Thyroid gland (tissue), 4 donors: ENCODE results near the gene CEACAM1. TPM values are rescaled to one million over a fixed set of nuclear protein-coding genes. Genes with fewer than 3 reads are reported as not detected.

Experiments used
- DNase-seq, 2 donors: peaks; one replicate each; pipeline ENCODE4 v3.0.0-alpha.2; 2019
- H3K27ac ChIP-seq, 3 donors: fragments of 200-600 bp; sonication (generic); 1 replicate in 2 of 3; 2 replicates in 1 of 3; pipeline ENCODE4 v1.5.1; 2016 to 2019; ENCODE audit warnings: mild to moderate bottlenecking in 1 of 3, moderate library complexity in 1 of 3
- H3K27me3 ChIP-seq: fragments of 200-600 bp; sonication (generic); one replicate; pipeline ENCODE4 v1.5.1; 2019
- H3K36me3 ChIP-seq, 2 donors: fragments of 200-600 bp; sonication (generic); one replicate each; pipeline ENCODE4 v1.5.1; 2016 to 2019
- H3K4me1 ChIP-seq, 2 donors: fragments of 200-600 bp; sonication (generic); one replicate each; pipeline ENCODE4 v1.5.1; 2017 to 2019
- H3K4me3 ChIP-seq, 3 donors: fragments of 200-600 bp; sonication (generic); replicated peaks in 1 of 3; 1 replicate in 2 of 3; 2 replicates in 1 of 3; pipeline ENCODE4 v1.5.1; 2016; ENCODE audit warnings: mild to moderate bottlenecking in 1 of 3
- H3K9me3 ChIP-seq: fragments of 200-600 bp; sonication (generic); one replicate; pipeline ENCODE4 v1.5.1; 2017
- CTCF ChIP-seq, 6 experiments: fragments of 200-600 bp in 3 of 6; fragments of 450-650 bp in 3 of 6; sonication (generic) in 3 of 6; IDR thresholded peaks; one replicate each; pipeline ENCODE4 v1.5.1; 2016 to 2019; ENCODE audit warnings: antibody characterized with exemption in 6 of 6, mild to moderate bottlenecking in 2 of 6, inconsistent platforms in 1 of 6, moderate library complexity in 1 of 6
- POLR2A ChIP-seq, 2 donors: fragments of 450-650 bp; IDR thresholded peaks; one replicate each; pipeline ENCODE4 v1.6.1; 2017; ENCODE audit warnings: antibody characterized with exemption in 2 of 2, mild to moderate bottlenecking in 2 of 2, moderate library complexity in 1 of 2
- WGBS, 2 donors: methylation state at CpG; one replicate each; pipeline ENCODE4 v1.1.5; 2017; 5-methylcytosine and 5-hydroxymethylcytosine counted together
- intact Hi-C: fragments of 100-400 bp; cut with DNase I; formaldehyde crosslinking; loops from one replicate; pipeline ENCODE4 v1.15.1; 2023
- total RNA-seq, 4 donors: library from RNA; depleted of rRNA; stranded (reverse); fragments of >200 nt; gene quantifications; one replicate each; pipeline ENCODE4 v1.2.3, GENCODE V29; 2016

Gene CEACAM1
- total RNA-seq, 4 donors from 2014 or later, result 2.1 to 21.5 (median 3.6) TPM

- 55 to 67% methylated on average over 4 of the region's 4 CpGs for WGBS, 2 donors
- intact Hi-C loops, result no loop called here
These were observed 20.3 kb upstream of the CEACAM1 start for GRCh38 chr19:42548552-42548951.

GRCh38 chr19:42547929-42548328, 19.6 kb upstream of the CEACAM1 start:
- DNase-seq, result no peak
- H3K27ac ChIP-seq, result no peak overlapping the region
- WGBS, 2 donors, result 45 to 83% methylated on average over 2 of the region's 2 CpGs

More at GRCh38 chr19:42548552-42548951, 20.3 kb upstream of the CEACAM1 start:
- H3K36me3 ChIP-seq, result no peaks in the 10 kb centered on the region
- H3K9me3 ChIP-seq, result no peaks in the 10 kb centered on the region
- DNase-seq, result no peak
- no peak overlapping the region for H3K4me3 ChIP-seq
- H3K4me1 ChIP-seq, result no peaks in the 10 kb centered on the region
- no peak overlapping the region for H3K27ac ChIP-seq
- TF ChIP-seq CTCF (IDR thresholded peaks at IDR 0.05) (no peak), POLR2A (IDR thresholded peaks at IDR 0.05) (no peak)
- no peaks in the 10 kb centered on the region for H3K27me3 ChIP-seq

GRCh38 chr19:42546831-42547500, 18.7 kb upstream of the CEACAM1 start:
- Histone ChIP-seq H3K4me1 (no peaks in the 10 kb centered on the region), H3K36me3 (no peaks in the 10 kb centered on the region), H3K27me3 (no peaks in the 10 kb centered on the region), H3K27ac (no peak overlapping the region), H3K4me3 (no peak overlapping the region), H3K9me3 (no peaks in the 10 kb centered on the region)
- DNase-seq, result no peak
- TF ChIP-seq POLR2A (IDR thresholded peaks at IDR 0.05) (no peak), CTCF (IDR thresholded peaks at IDR 0.05) (no peak)
- intact Hi-C loops, result no loop called here
- WGBS, 2 donors, result 72 to 81% methylated on average over 4 of the region's 4 CpGs

More at GRCh38 chr19:42547929-42548328, 19.6 kb upstream of the CEACAM1 start:
- H3K27me3 ChIP-seq, result no peaks in the 10 kb centered on the region
- H3K9me3 ChIP-seq, result no peaks in the 10 kb centered on the region
- H3K36me3 ChIP-seq, result no peaks in the 10 kb centered on the region
- intact Hi-C loops, result no loop called here
- no peak for TF ChIP-seq POLR2A (IDR thresholded peaks at IDR 0.05)
- no peak for TF ChIP-seq CTCF (IDR thresholded peaks at IDR 0.05)
- H3K4me1 ChIP-seq, result no peaks in the 10 kb centered on the region
- H3K4me3 ChIP-seq, result no peak overlapping the region

- H3K4me1 ChIP-seq, result no peaks in the 10 kb centered on the region
- DNase-seq, result no peak
- H3K27me3 ChIP-seq, result no peaks in the 10 kb centered on the region
- no peak overlapping the region for H3K4me3 ChIP-seq
- H3K27ac ChIP-seq, result no peak overlapping the region
- TF ChIP-seq CTCF (IDR thresholded peaks at IDR 0.05) (no peak), POLR2A (IDR thresholded peaks at IDR 0.05) (no peak)
- no peaks in the 10 kb centered on the region for H3K9me3 ChIP-seq
- WGBS, 2 donors, result 77 to 85% methylated on average over 4 of the region's 4 CpGs
- intact Hi-C loops, result no loop called here
- H3K36me3 ChIP-seq, result no peaks in the 10 kb centered on the region
These were observed 15.9 kb upstream of the CEACAM1 start for GRCh38 chr19:42544146-42544545.

GRCh38 chr19:42542791-42543190, 14.5 kb upstream of the CEACAM1 start:
- intact Hi-C loops, result no loop called here
- Histone ChIP-seq H3K27ac (no peak overlapping the region), H3K4me1 (no peaks in the 10 kb centered on the region), H3K27me3 (no peaks in the 10 kb centered on the region), H3K9me3 (no peaks in the 10 kb centered on the region), H3K4me3 (no peak overlapping the region), H3K36me3 (no peaks in the 10 kb centered on the region)
- no CpG with 5 or more reads among the region's 2 CpGs for WGBS, 2 donors
- no peak for DNase-seq
- TF ChIP-seq CTCF (IDR thresholded peaks at IDR 0.05), result no peak
- no peak for TF ChIP-seq POLR2A (IDR thresholded peaks at IDR 0.05)
